ENCODE measurements around the gene TCF7L1.

- TF ChIP-seq REST (IDR thresholded peaks at IDR 0.05; ENCODE audit: low read depth) (no peak), MAX (IDR thresholded peaks at IDR 0.05) (no peak), CEBPB (IDR thresholded peaks at IDR 0.05) (no peak), TEAD4 (IDR thresholded peaks at IDR 0.05) (no peak), NFIC (IDR thresholded peaks at IDR 0.05) (no peak), EP300 (IDR thresholded peaks at IDR 0.05; ENCODE audit: borderline replicate concordance) (no peak), YY1 (IDR thresholded peaks at IDR 0.05; ENCODE audit: low read depth) (no peak), EGR1 (IDR thresholded peaks at IDR 0.05) (no peak), USF1 (IDR thresholded peaks at IDR 0.05) (no peak), FOXM1 (IDR thresholded peaks at IDR 0.05; ENCODE audit: borderline replicate concordance, low read depth) (no peak), CREB1 (IDR thresholded peaks at IDR 0.05; ENCODE audit: low read depth) (no peak), TAF1 (IDR thresholded peaks at IDR 0.05; ENCODE audit: low read depth) (no peak), RAD21 (IDR thresholded peaks at IDR 0.05; ENCODE audit: low read depth) (no peak)
Measured at GRCh38 chr2:85234868-85235267, 101.7 kb downstream of the TCF7L1 start.
